SK-N-SH (cell line): ENCODE measurements around the gene ZFP62. TPM values are rescaled to one million over a fixed set of nuclear protein-coding genes. Genes with fewer than 3 reads are reported as not detected.

ENCODE experiments used
- CTCF ChIA-PET: fragments of 300-600, 350-600 bp; formaldehyde crosslinking; extraction: SDS; loops from one replicate; lab custom pipeline; 2021; lab: Yijun Ruan, JAX
- POLR2A ChIA-PET: fragments of 350-600 bp; sonication (Branson Sonifier 250); formaldehyde crosslinking; extraction: SDS; loops from one replicate; lab custom pipeline; 2020; ENCODE audit warnings: antibody characterized with exemption, inconsistent platforms; lab: Yijun Ruan, JAX
- DNase-seq: peaks from one replicate; pipeline ENCODE4 v3.0.0; 2012
- H2AFZ ChIP-seq: fragments of 200-600 bp; sonication (generic); 2 replicates; pipeline ENCODE4 v1.8.1; 2016; ENCODE audit warnings: antibody characterized with exemption, mild to moderate bottlenecking, low read depth
- H3F3A ChIP-seq: fragments of 200-600 bp; sonication (generic); replicated peaks from 2 replicates; pipeline ENCODE3; 2016; ENCODE audit warnings: antibody characterized with exemption, mild to moderate bottlenecking; ENCODE audit not compliant: insufficient read depth
- H3K27ac ChIP-seq, 2 experiments: fragments of 200-500 bp in 1 of 2; fragments of 200-600 bp in 1 of 2; sonication (Bioruptor generic) in 1 of 2; sonication (generic), shearing (Covaris generic) in 1 of 2; 2 replicates each; pipeline versions ENCODE4 v1.5.1 to v1.6.1; 2014 to 2016; ENCODE audit warnings: low read depth in 2 of 2, inconsistent platforms in 1 of 2, low read length in 1 of 2, mild to moderate bottlenecking in 1 of 2, mixed read lengths in 1 of 2
- H3K27me3 ChIP-seq: fragments of 200-600 bp; sonication (generic), shearing (Covaris generic); 2 replicates; pipeline ENCODE4 v1.6.1; 2016; ENCODE audit warnings: mixed run types; ENCODE audit not compliant: insufficient read depth
- H3K36me3 ChIP-seq, 2 experiments: fragments of 200-500 bp in 1 of 2; fragments of 200-600 bp in 1 of 2; sonication (Bioruptor generic) in 1 of 2; sonication (generic) in 1 of 2; replicated peaks in 1 of 2; 2 replicates each; pipeline versions ENCODE3 to v1.5.1; 2014 to 2016; ENCODE audit warnings: low read length in 1 of 2, mild to moderate bottlenecking in 1 of 2; ENCODE audit not compliant: insufficient read depth in 2 of 2, control insufficient read depth in 1 of 2
- H3K4me1 ChIP-seq, 2 experiments: fragments of 200-500 bp in 1 of 2; fragments of 200-600 bp in 1 of 2; sonication (Bioruptor generic) in 1 of 2; sonication (generic), shearing (Covaris generic) in 1 of 2; 2 replicates each; pipeline versions ENCODE4 v1.5.1 to v1.6.1; 2014 to 2016; ENCODE audit warnings: low read depth in 1 of 2, low read length in 1 of 2, mixed run types in 1 of 2; ENCODE audit not compliant: insufficient read depth in 2 of 2, control insufficient read depth in 1 of 2
- H3K4me2 ChIP-seq: fragments of 200-600 bp; sonication (generic), shearing (Covaris generic); 2 replicates; pipeline ENCODE4 v1.6.1; 2017; ENCODE audit warnings: mixed run types
- H3K4me3 ChIP-seq, 2 experiments: fragments of 200-500 bp in 1 of 2; fragments of 200-600 bp in 1 of 2; sonication (Bioruptor generic) in 1 of 2; sonication (generic), shearing (Covaris generic) in 1 of 2; 2 replicates each; pipeline versions ENCODE4 v1.5.1 to v1.8.1; 2014 to 2016; ENCODE audit warnings: low read depth in 2 of 2, inconsistent platforms in 1 of 2, low read length in 1 of 2, mild to moderate bottlenecking in 1 of 2, mixed read lengths in 1 of 2, moderate library complexity in 1 of 2
- H3K79me2 ChIP-seq: fragments of 200-600 bp; sonication (generic); 2 replicates; pipeline ENCODE4 v1.8.1; 2017; ENCODE audit warnings: mild to moderate bottlenecking; ENCODE audit not compliant: insufficient read depth
- H3K9ac ChIP-seq: fragments of 200-600 bp; sonication (generic); 2 replicates; pipeline ENCODE4 v1.6.1; 2017; ENCODE audit warnings: mixed run types
- H3K9me2 ChIP-seq: fragments of 200-600 bp; sonication (generic); 2 replicates; pipeline ENCODE4 v1.6.1; 2017; ENCODE audit warnings: mixed run types
- H3K9me3 ChIP-seq: fragments of 200-600 bp; sonication (generic); 2 replicates; pipeline ENCODE4 v1.6.1; 2017; ENCODE audit warnings: mixed run types, mild to moderate bottlenecking, moderate library complexity
- H4K20me1 ChIP-seq: fragments of 200-600 bp; sonication (generic); 2 replicates; pipeline ENCODE4 v1.6.1; 2017; ENCODE audit warnings: mild to moderate bottlenecking, mixed run types; ENCODE audit not compliant: insufficient read depth
- CHD2 ChIP-seq: fragments of 150-350 bp; IDR thresholded peaks from 2 replicates; pipeline ENCODE4 v1.6.1; 2018; ENCODE audit warnings: low read length; ENCODE audit not compliant: partially characterized antibody
- CTCF ChIP-seq: fragments of 200-600 bp; sonication (generic); IDR thresholded peaks from 2 replicates; pipeline ENCODE4 v1.6.1; 2017; ENCODE audit warnings: antibody characterized with exemption, mild to moderate bottlenecking, moderate library complexity
- ELF1 ChIP-seq: IDR thresholded peaks from 2 replicates; pipeline ENCODE4 v1.4.0; 2012
- FOSL2 ChIP-seq: IDR thresholded peaks from 2 replicates; pipeline ENCODE4 v1.4.0; 2012; ENCODE audit warnings: low read depth, mild to moderate bottlenecking, moderate library complexity, borderline replicate concordance
- FOXJ3 ChIP-seq: sonication (generic); formaldehyde crosslinking; IDR thresholded peaks from 2 replicates; pipeline ENCODE4 v1.5.1; 2020; ENCODE audit warnings: mild to moderate bottlenecking, missing genetic modification reagents
- GATA2 ChIP-seq: sonication (generic); formaldehyde crosslinking; IDR thresholded peaks from 2 replicates; pipeline ENCODE4 v1.5.0; 2020; ENCODE audit warnings: mild to moderate bottlenecking, missing genetic modification reagents
- IRF3 ChIP-seq: fragments of 150-350 bp; IDR thresholded peaks from 2 replicates; pipeline ENCODE4 v1.6.1; 2016; ENCODE audit warnings: mild to moderate bottlenecking, low read depth, low read length
- JUND ChIP-seq: IDR thresholded peaks from 2 replicates; pipeline ENCODE4 v1.4.0; 2012
- MAX ChIP-seq: IDR thresholded peaks from 2 replicates; pipeline ENCODE4 v1.4.0; 2012; ENCODE audit warnings: low read depth
- NFIC ChIP-seq: IDR thresholded peaks from 2 replicates; pipeline ENCODE4 v1.4.0; 2012; ENCODE audit warnings: borderline replicate concordance
- NRF1 ChIP-seq: IDR thresholded peaks from 2 replicates; pipeline ENCODE4 v1.6.1; 2012; ENCODE audit warnings: low read depth, mild to moderate bottlenecking, low read length
- POLR2AphosphoS5 ChIP-seq: IDR thresholded peaks from 2 replicates; pipeline ENCODE4 v1.6.1; 2012; ENCODE audit warnings: low read depth, low read length
- RAD21 ChIP-seq: IDR thresholded peaks from 2 replicates; pipeline ENCODE4 v1.6.1; 2012; ENCODE audit warnings: mild to moderate bottlenecking, low read length
- RCOR1 ChIP-seq: fragments of 150-350 bp; IDR thresholded peaks from 2 replicates; pipeline ENCODE4 v1.6.1; 2017; ENCODE audit warnings: antibody characterized with exemption, low read length
- RXRA ChIP-seq: IDR thresholded peaks from 2 replicates; pipeline ENCODE4 v1.4.0; 2012; ENCODE audit warnings: low read depth, mild to moderate bottlenecking, borderline replicate concordance
- SIN3A ChIP-seq: IDR thresholded peaks from 2 replicates; pipeline ENCODE4 v1.6.1; 2012; ENCODE audit warnings: low read depth, mild to moderate bottlenecking, low read length, moderate library complexity, borderline replicate concordance
- TEAD4 ChIP-seq: IDR thresholded peaks from 2 replicates; pipeline ENCODE4 v1.4.0; 2012; ENCODE audit warnings: mild to moderate bottlenecking, borderline replicate concordance; ENCODE audit not compliant: insufficient read depth
- YY1 ChIP-seq: IDR thresholded peaks from 2 replicates; pipeline ENCODE4 v1.4.0; 2012; ENCODE audit warnings: low read depth, mild to moderate bottlenecking
- WGBS: methylation state at CpG from one replicate; pipeline ENCODE4 v1.1.6; 2017; ENCODE audit warnings: low lambda C conversion rate; 5-methylcytosine and 5-hydroxymethylcytosine counted together
- polyA plus RNA-seq, 3 experiments: library from polyadenylated mRNA; depleted of rRNA; stranded (reverse); fragments of >200 nt; gene quantifications; 2 replicates each; pipeline ENCODE4 v1.2.3, GENCODE V29; 2012

ZFP62 gene
- polyA plus RNA-seq, 1 of the 3 experiments (the other 2 are of a cell fraction) = 6.0 TPM

GRCh38 chr5:180813420-180813819 is 47.7 kb downstream of the ZFP62 start:
- H2AFZ ChIP-seq = no peak overlapping the region
- H4K20me1 ChIP-seq = no peaks in the 10 kb centered on the region
- H3K9ac ChIP-seq = no peak overlapping the region
- H3K4me2 ChIP-seq = no peak overlapping the region
- H3K36me3 ChIP-seq = no peaks in the 10 kb centered on the region
- no peak for TF ChIP-seq ELF1
- no peak for TF ChIP-seq RXRA
- TF ChIP-seq CHD2 = no peak
- no peak for TF ChIP-seq MAX
- no peak for TF ChIP-seq POLR2AphosphoS5
- TF ChIP-seq SIN3A = no peak
- no peak for TF ChIP-seq JUND
- no peak for TF ChIP-seq NRF1
- no peak for TF ChIP-seq RCOR1
- TF ChIP-seq TEAD4 = no peak
- TF ChIP-seq RAD21 = no peak
- no peak for TF ChIP-seq NFIC
- 91% methylated on average over 5 of the region's 5 CpGs for WGBS
- H3K27me3 ChIP-seq = no peaks in the 10 kb centered on the region
- H3K27ac ChIP-seq = no peak overlapping the region
- ChIA-PET POLR2A (no interaction called here), CTCF (no interaction called here)
- no peak overlapping the region for H3K4me3 ChIP-seq
- H3K79me2 ChIP-seq = peaks cover 11% of the 10 kb centered on the region
- no peaks in the 10 kb centered on the region for H3K9me3 ChIP-seq
- peaks cover 0 to 15% of the 10 kb centered on the region in 2 experiments; a peak in 3 of 4 replicates for H3K4me1 ChIP-seq
- no peak for DNase-seq
- H3K9me2 ChIP-seq = no peaks in the 10 kb centered on the region
- H3F3A ChIP-seq = no peaks in the 10 kb centered on the region

- DNase-seq = no peak
- Histone ChIP-seq H3K4me3 (no peak overlapping the region), H3K79me2 (peaks cover 29% of the 10 kb centered on the region), H3K4me2 (no peak overlapping the region), H2AFZ (peak overlapping the region; percentile 87; the same call in 1 of the 2 replicates)
- TF ChIP-seq YY1 (no peak), IRF3 (no peak), FOXJ3 (no peak), RAD21 (no peak), FOSL2 (no peak), GATA2 (CRISPR knock-in tag) (no peak), RCOR1 (no peak), CTCF (no peak), NRF1 (no peak)
- TF ChIP-seq, all 33 proteins: peak for 0
- CTCF ChIA-PET = interaction anchor here (0.9 to 1.6 kb wide), 2 partner anchors 20 to 27 kb away, joined by 3 to 4 read pairs; no protein-coding TSS in a partner anchor
- POLR2A ChIA-PET = interaction anchor here (2.0 kb wide), 1 partner anchor 20 kb away, joined by 10 read pairs; no protein-coding TSS in a partner anchor
- Histone ChIP-seq H3K9me3 (no peaks in the 10 kb centered on the region), H3K36me3 (peaks cover 0 to 3% of the 10 kb centered on the region in 2 experiments), H3K27me3 (no peaks in the 10 kb centered on the region), H3K27ac (no peak overlapping the region), H3K4me1 (peaks cover 4 to 33% of the 10 kb centered on the region in 2 experiments; a peak in 3 of 4 replicates), H4K20me1 (no peaks in the 10 kb centered on the region), H3K9me2 (no peaks in the 10 kb centered on the region), H3F3A (no peaks in the 10 kb centered on the region), H3K9ac (no peak overlapping the region)
- 99% methylated on average over 10 of the region's 10 CpGs for WGBS
These were observed 49.4 kb downstream of the ZFP62 start for GRCh38 chr5:180811623-180812124.
